Activated naive CD4-positive, alpha-beta T cell treated with anti-CD3 and anti-CD28 coated beads, Interleukin-2, amount 50 U/mL, for 72 hours (primary cell): ENCODE data around the gene BLVRA. TPM values are rescaled to one million over a fixed set of nuclear protein-coding genes. Genes with fewer than 3 reads are reported as not detected.
"Not testable (repeated sequence)": the region's sequence is repeated elsewhere in the genome, so short reads cannot be mapped to it uniquely, and the experiment has no call there.

Source experiments
- ATAC-seq, 2 donors: fragments of 150-1000 bp; cut with Tn5 transposase; 2 replicates each; pipeline ENCODE4 v1.10.0; 2021; ENCODE audit warnings: mild to moderate bottlenecking in 2 of 2, moderate library complexity in 2 of 2
- DNase-seq, 2 donors: peaks; one replicate each; pipeline ENCODE4 v3.0.0; 2021 to 2022; ENCODE audit warnings: low spot score in 2 of 2
- H3K27ac Mint-ChIP-seq, 2 donors: one replicate each; pipeline ENCODE4 v1.8.0; 2022; ENCODE audit warnings: mild to moderate bottlenecking in 2 of 2, mixed read lengths in 2 of 2
- H3K36me3 Mint-ChIP-seq, 2 donors: one replicate each; pipeline ENCODE4 v1.8.0; 2022; ENCODE audit warnings: mixed read lengths in 2 of 2
- H3K9me3 Mint-ChIP-seq, 2 donors: one replicate each; pipeline ENCODE4 v1.8.0; 2022; ENCODE audit warnings: mixed read lengths in 2 of 2
- total RNA-seq, 2 donors: library from RNA; stranded (reverse); gene quantifications; one replicate each; pipeline ENCODE4 v1.2.3, GENCODE V29; 2022

Gene BLVRA
- total RNA-seq, 2 donors from 2014 or later, result 28.3 to 29.6 TPM

GRCh38 chr7:43815373-43815772, 56.9 kb downstream of the BLVRA start:
- Mint-ChIP-seq H3K36me3 (peaks cover 0 to 6% of the 10 kb centered on the region in 2 donors), H3K27ac (no peak overlapping the region), H3K9me3 (no peaks in the 10 kb centered on the region)
- DNase-seq (no peak), ATAC-seq (no peak)

- not testable (repeated sequence) for DNase-seq, ATAC-seq, H3K9me3 Mint-ChIP-seq, H3K27ac Mint-ChIP-seq, H3K36me3 Mint-ChIP-seq
These were observed 57.7 kb downstream of the BLVRA start for GRCh38 chr7:43816046-43816797.

GRCh38 chr7:43823425-43823824, 64.9 kb downstream of the BLVRA start:
- DNase-seq, H3K9me3 Mint-ChIP-seq, H3K36me3 Mint-ChIP-seq, ATAC-seq, H3K27ac Mint-ChIP-seq: not testable (repeated sequence)

GRCh38 chr7:43823941-43824340, 65.5 kb downstream of the BLVRA start:
- H3K27ac Mint-ChIP-seq, result no peak overlapping the region
- no peak for ATAC-seq
- no peaks in the 10 kb centered on the region for H3K9me3 Mint-ChIP-seq
- no peak for DNase-seq
- H3K36me3 Mint-ChIP-seq, result no peaks in the 10 kb centered on the region

GRCh38 chr7:43824513-43824912, 66.0 kb downstream of the BLVRA start:
- not testable (repeated sequence) for H3K36me3 Mint-ChIP-seq, H3K9me3 Mint-ChIP-seq, H3K27ac Mint-ChIP-seq, ATAC-seq, DNase-seq

- H3K9me3 Mint-ChIP-seq, result no peaks in the 10 kb centered on the region
- no peaks in the 10 kb centered on the region for H3K36me3 Mint-ChIP-seq
- H3K27ac Mint-ChIP-seq, result no peak overlapping the region
- DNase-seq (no peak), ATAC-seq (peak in 1 of 2 donors; percentile 78)
These were observed 66.5 kb downstream of the BLVRA start for GRCh38 chr7:43824963-43825362.

GRCh38 chr7:43825391-43825808, 66.9 kb downstream of the BLVRA start:
- Mint-ChIP-seq H3K9me3 (no peaks in the 10 kb centered on the region), H3K36me3 (no peaks in the 10 kb centered on the region), H3K27ac (no peak overlapping the region)
- DNase-seq, result no peak
- no peak for ATAC-seq

- not testable (repeated sequence) for DNase-seq, ATAC-seq, H3K27ac Mint-ChIP-seq
- peaks cover 24 to 28% of the 10 kb centered on the region in 2 donors for H3K36me3 Mint-ChIP-seq
- H3K9me3 Mint-ChIP-seq, result peaks cover 10 to 12% of the 10 kb centered on the region in 2 donors
These were observed 72.4 kb downstream of the BLVRA start for GRCh38 chr7:43830917-43831316.

- peaks cover 24 to 28% of the 10 kb centered on the region in 2 donors for H3K36me3 Mint-ChIP-seq
- peaks cover 10 to 12% of the 10 kb centered on the region in 2 donors for H3K9me3 Mint-ChIP-seq
- peak overlapping the region; percentile 66 to 88 for H3K27ac Mint-ChIP-seq
- DNase-seq (peak; percentile 18 to 75), ATAC-seq (peak; percentile 58 to 73)
These were observed 76.2 kb downstream of the BLVRA start for GRCh38 chr7:43834463-43835251.

GRCh38 chr7:43838201-43838658, 79.8 kb downstream of the BLVRA start:
- ATAC-seq (no peak), DNase-seq (no peak)
- H3K9me3 Mint-ChIP-seq, result peaks cover 4 to 8% of the 10 kb centered on the region in 2 donors
- no peak overlapping the region for H3K27ac Mint-ChIP-seq
- peaks cover 7 to 13% of the 10 kb centered on the region in 2 donors for H3K36me3 Mint-ChIP-seq

GRCh38 chr7:43843296-43843695, 84.8 kb downstream of the BLVRA start:
- Mint-ChIP-seq H3K27ac (no peak overlapping the region), H3K9me3 (no peaks in the 10 kb centered on the region), H3K36me3 (no peaks in the 10 kb centered on the region)
- no peak for DNase-seq
- ATAC-seq, result no peak

- H3K27ac Mint-ChIP-seq, result no peak overlapping the region
- no peak for DNase-seq
- H3K9me3 Mint-ChIP-seq, result no peaks in the 10 kb centered on the region
- H3K36me3 Mint-ChIP-seq, result no peaks in the 10 kb centered on the region
- ATAC-seq, result peak; percentile 38 to 88
These were observed 85.8 kb downstream of the BLVRA start for GRCh38 chr7:43844257-43844656.

GRCh38 chr7:43844662-43845061, 86.2 kb downstream of the BLVRA start:
- Mint-ChIP-seq H3K27ac (no peak overlapping the region), H3K36me3 (no peaks in the 10 kb centered on the region), H3K9me3 (no peaks in the 10 kb centered on the region)
- DNase-seq (no peak), ATAC-seq (no peak)

- H3K9me3 Mint-ChIP-seq, result peaks cover 0 to 3% of the 10 kb centered on the region in 2 donors
- DNase-seq (no peak), ATAC-seq (no peak)
- no peaks in the 10 kb centered on the region for H3K36me3 Mint-ChIP-seq
- no peak overlapping the region for H3K27ac Mint-ChIP-seq
These were observed 89.0 kb downstream of the BLVRA start for GRCh38 chr7:43847496-43847895.

GRCh38 chr7:43849047-43849446, 90.6 kb downstream of the BLVRA start:
- no peak overlapping the region for H3K27ac Mint-ChIP-seq
- peaks cover 0 to 3% of the 10 kb centered on the region in 2 donors for H3K9me3 Mint-ChIP-seq
- no peak for ATAC-seq
- no peaks in the 10 kb centered on the region for H3K36me3 Mint-ChIP-seq
- DNase-seq, result no peak

- ATAC-seq, result no peak
- no peak for DNase-seq
- peaks cover 0 to 3% of the 10 kb centered on the region in 2 donors for H3K9me3 Mint-ChIP-seq
- no peak overlapping the region for H3K27ac Mint-ChIP-seq
- no peaks in the 10 kb centered on the region for H3K36me3 Mint-ChIP-seq
These were observed 92.1 kb downstream of the BLVRA start for GRCh38 chr7:43850348-43851116.

- Mint-ChIP-seq H3K36me3 (no peaks in the 10 kb centered on the region), H3K9me3 (peaks cover 0 to 3% of the 10 kb centered on the region in 2 donors), H3K27ac (no peak overlapping the region)
- ATAC-seq, result no peak
- DNase-seq, result no peak
These were observed 93.3 kb downstream of the BLVRA start for GRCh38 chr7:43851805-43852204.
